K562 (cell line): Measurements from ENCODE around the gene UBE2G2. TPM values are rescaled to one million over a fixed set of nuclear protein-coding genes. Genes with fewer than 3 reads are reported as not detected.

Source experiments
- ATAC-seq: fragments of 200-7000 bp; cut with Tn5 transposase; 3 replicates; pipeline ENCODE4 v1.9.1; 2020; ENCODE audit warnings: moderate library complexity
- BruUV-seq: library from RNA; stranded (reverse); fragments of 400-500 nt; replicated peaks from 2 replicates; lab custom pipeline; 2021; lab: Mats Ljungman, UMichigan
- CTCF ChIA-PET: fragments of 300-600 bp; formaldehyde crosslinking; extraction: SDS; loops from one replicate; lab custom pipeline; 2021; ENCODE audit warnings: low intra/inter-chr PET ratio; lab: Yijun Ruan, JAX
- POLR2A ChIA-PET: fragments of 300-600, 350-650 bp; sonication (Branson Sonifier 250); formaldehyde crosslinking; extraction: SDS; loops from one replicate; lab custom pipeline; 2021; ENCODE audit warnings: antibody characterized with exemption, inconsistent platforms; lab: Yijun Ruan, JAX
- DNase-seq, 4 experiments: peaks; one replicate each; pipeline versions ENCODE4 v3.0.0 to v3.0.0-alpha.2; 2011 to 2018; ENCODE audit warnings: low spot score in 3 of 4, mixed read lengths in 3 of 4; ENCODE audit errors: extremely low read depth in 1 of 4
- FAIRE-seq: peaks from 2 replicates; lab custom pipeline; 2011; peaks lifted over from hg19 to GRCh38; lab: Jason Lieb, UNC
- H2AFZ ChIP-seq: 2 replicates; pipeline ENCODE4 v1.6.0; 2011; ENCODE audit warnings: low read depth, low read length, control low read depth, inconsistent platforms
- H3K27ac ChIP-seq: fragments of 200-600 bp; 3 replicates; pipeline ENCODE4 v1.8.0; 2011; ENCODE audit warnings: low read depth, mild to moderate bottlenecking, control low read depth, inconsistent platforms, low read length, moderate library complexity, mixed read lengths; ENCODE audit errors: extremely low read depth
- H3K27me3 ChIP-seq, 2 experiments: fragments of 300-600 bp in 1 of 2; 2 replicates in 1 of 2; 3 replicates in 1 of 2; pipeline versions ENCODE4 v1.6.0 to v1.8.0; 2011; ENCODE audit warnings: inconsistent platforms in 2 of 2, low read length in 2 of 2, mild to moderate bottlenecking in 1 of 2, mixed read lengths in 1 of 2, moderate library complexity in 1 of 2; ENCODE audit not compliant: control insufficient read depth in 2 of 2, insufficient read depth in 2 of 2
- H3K36me3 ChIP-seq: fragments of 300-600 bp; 3 replicates; pipeline ENCODE4 v1.8.0; 2011; ENCODE audit warnings: mild to moderate bottlenecking, low read length, inconsistent platforms; ENCODE audit not compliant: control insufficient read depth, insufficient read depth
- H3K4me1 ChIP-seq, 2 experiments: fragments of 200-600 bp in 1 of 2; replicated peaks in 1 of 2; 2 replicates in 1 of 2; 3 replicates in 1 of 2; pipeline versions ENCODE4 v1.5.1 to v1.8.0; 2011; ENCODE audit warnings: inconsistent platforms in 2 of 2, low read length in 2 of 2, mild to moderate bottlenecking in 1 of 2, mixed read lengths in 1 of 2, moderate library complexity in 1 of 2; ENCODE audit not compliant: control insufficient read depth in 2 of 2, insufficient read depth in 2 of 2
- H3K4me2 ChIP-seq: 2 replicates; pipeline ENCODE4 v1.6.1; 2011; ENCODE audit warnings: low read length, control low read depth, inconsistent platforms, mixed read lengths; ENCODE audit not compliant: insufficient read depth
- H3K4me3 ChIP-seq: fragments of 200-600 bp; sonication (generic), shearing (Covaris generic); 2 replicates; pipeline ENCODE4 v1.5.1; 2016; ENCODE audit warnings: control low read depth, inconsistent platforms
- H3K79me2 ChIP-seq: fragments of 200-600 bp; 3 replicates; pipeline ENCODE4 v1.8.0; 2011; ENCODE audit warnings: low read length, inconsistent platforms; ENCODE audit not compliant: control insufficient read depth, insufficient read depth
- H3K9ac ChIP-seq, 2 experiments: 2 replicates each; pipeline versions ENCODE4 v1.6.0 to v1.6.1; 2011; ENCODE audit warnings: low read depth in 2 of 2, low read length in 2 of 2, control low read depth in 1 of 2, inconsistent platforms in 1 of 2, mild to moderate bottlenecking in 1 of 2, mixed read lengths in 1 of 2; ENCODE audit not compliant: insufficient read depth in 1 of 2
- H3K9me1 ChIP-seq: one replicate; pipeline ENCODE4 v1.6.0; 2011; ENCODE audit warnings: inconsistent platforms, mild to moderate bottlenecking, low read length, moderate library complexity; ENCODE audit not compliant: control insufficient read depth, insufficient read depth
- H3K9me3 ChIP-seq: replicated peaks from 2 replicates; pipeline ENCODE4 v1.5.1; 2011; ENCODE audit warnings: low read depth, low read length, inconsistent platforms; ENCODE audit not compliant: control insufficient read depth, insufficient read depth
- H4K20me1 ChIP-seq: replicated peaks from 2 replicates; pipeline ENCODE4 v1.6.1; 2011; ENCODE audit warnings: low read length, inconsistent platforms, mixed read lengths; ENCODE audit not compliant: control insufficient read depth, insufficient read depth
- CBX5 ChIP-seq: IDR thresholded peaks from 2 replicates; pipeline ENCODE4 v1.6.1; 2014; ENCODE audit warnings: low read depth, borderline replicate concordance
- CTCFL ChIP-seq: IDR thresholded peaks from 2 replicates; pipeline ENCODE4 v1.6.1; 2011; ENCODE audit warnings: borderline replicate concordance, low read depth, mild to moderate bottlenecking, moderate library complexity, low read length; ENCODE audit not compliant: insufficient read depth, poor library complexity, severe bottlenecking
- HMGN3 ChIP-seq: IDR thresholded peaks from 2 replicates; pipeline ENCODE4 v1.6.1; 2011; ENCODE audit warnings: borderline replicate concordance, low read depth, mild to moderate bottlenecking, mixed read lengths, low read length; ENCODE audit not compliant: insufficient read length; ENCODE audit errors: extremely low read depth
- KLF13 ChIP-seq: fragments of 450-650 bp; IDR thresholded peaks from 2 replicates; pipeline ENCODE4 v1.6.1; 2016; ENCODE audit warnings: missing genetic modification characterization, low read depth, mild to moderate bottlenecking, missing compliant biosample characterization, moderate library complexity, borderline replicate concordance
- KLF6 ChIP-seq: fragments of 250-450 bp; sonication (Bioruptor Pico); IDR thresholded peaks from 2 replicates; pipeline ENCODE4 v1.4.0; 2020; ENCODE audit warnings: mild to moderate bottlenecking, moderate library complexity, borderline replicate concordance
- MAFG ChIP-seq: fragments of 450-650 bp; conservative IDR thresholded peaks from 2 replicates; pipeline ENCODE4 v1.6.1; 2016; ENCODE audit warnings: missing genetic modification characterization, missing compliant biosample characterization
- NFIC ChIP-seq: fragments of 450-650 bp; IDR thresholded peaks from 2 replicates; pipeline ENCODE4 v1.6.1; 2017; ENCODE audit warnings: mild to moderate bottlenecking, inconsistent platforms
- PBX2 ChIP-seq, 2 experiments: IDR thresholded peaks in 1 of 2; conservative IDR thresholded peaks in 1 of 2; 2 replicates each; pipeline ENCODE4 v1.6.1; 2016; ENCODE audit warnings: low read depth in 2 of 2, mild to moderate bottlenecking in 1 of 2, missing compliant biosample characterization in 1 of 2, missing genetic modification characterization in 1 of 2, moderate library complexity in 1 of 2
- PKNOX1 ChIP-seq: fragments of 450-650 bp; IDR thresholded peaks from 2 replicates; pipeline ENCODE4 v1.6.1; 2016
- ZNF174 ChIP-seq: fragments of 250-450 bp; sonication (Bioruptor Pico); IDR thresholded peaks from 2 replicates; pipeline ENCODE4 v1.4.0; 2020; ENCODE audit warnings: mild to moderate bottlenecking
- ZNF512 ChIP-seq: IDR thresholded peaks from 2 replicates; pipeline ENCODE4 v1.6.1; 2016; ENCODE audit warnings: missing genetic modification characterization, missing compliant biosample characterization
- WGBS: fragments of 100-300 bp; shearing (Covaris generic); methylation state at CpG from one replicate; pipeline ENCODE4 v1.1.6; 2016; ENCODE audit warnings: low coverage, mixed read lengths; ENCODE audit not compliant: insufficient coverage; ENCODE audit errors: missing lambda C conversion rate; 5-methylcytosine and 5-hydroxymethylcytosine counted together
- in situ Hi-C: fragments of 300-500 bp; cut with MboI; formaldehyde crosslinking; loops from 4 replicates; pipeline ENCODE4 v1.15.0; 2018; ENCODE audit warnings: inconsistent platforms, mixed read lengths
- intact Hi-C: fragments of 100-400 bp; cut with micrococcal nuclease; formaldehyde crosslinking; loops from 2 replicates; pipeline ENCODE4 v1.14.2; 2022
- polyA plus RNA-seq, 8 experiments: library from polyadenylated mRNA; depleted of rRNA in 4 of 8; stranded (reverse) in 5 of 8; unstranded in 3 of 8; fragments of >200 nt; fragmentation: Nextera tagmentation in 2 of 8; fragmentation: Illumina TruSeq in 1 of 8; extraction: Ambion mirVana in 2 of 8; extraction: Trizol in 1 of 8; gene quantifications; 2 replicates each; pipeline versions ENCODE4 v1.2.1 to v1.2.3, GENCODE V29; 2011 to 2014; ENCODE audit warnings: inconsistent platforms in 1 of 8, missing spikeins in 1 of 8
- total RNA-seq, 7 experiments: library from RNA; depleted of rRNA in 6 of 7; stranded (reverse); fragments of >200 nt in 6 of 7; fragmentation: Illumina TruSeq in 2 of 7; extraction: Trizol in 2 of 7; gene quantifications; 2 replicates each; pipeline versions ENCODE4 v1.2.1 to v1.2.3, GENCODE V29; 2011 to 2021; ENCODE audit warnings: low replicate concordance in 1 of 7

UBE2G2 gene
- total and polyA plus RNA-seq, 9 of the 15 experiments (the other 6 are each of a cell fraction or from before 2014, with no cell fraction given) = 47.5 to 225 (median 140) TPM

GRCh38 chr21:44728716-44729115 is 72.9 kb downstream of the UBE2G2 start:
- CTCF ChIA-PET = no interaction called here
- POLR2A ChIA-PET = interaction anchor here (0.5 kb wide), 1 partner anchor 279 kb away, joined by 6 read pairs; no protein-coding TSS in a partner anchor
- 10% methylated on average over 14 of the region's 14 CpGs for WGBS
- no peak for TF ChIP-seq ZNF174 (CRISPR knock-in tag)
- no peak for TF ChIP-seq MAFG (tag)
- TF ChIP-seq PKNOX1 = no peak
- no peak for TF ChIP-seq HMGN3
- no peak for TF ChIP-seq PBX2 (CRISPR knock-in tag; IDR thresholded peaks at IDR 0.05; ENCODE audit: low read depth)
- TF ChIP-seq PBX2 (tag; conservative IDR thresholded peaks at IDR 0.05; ENCODE audit: low read depth) = no peak
- TF ChIP-seq NFIC = no peak
- no peak for TF ChIP-seq KLF13 (tag)
- no peak for TF ChIP-seq CBX5
- no peak for TF ChIP-seq KLF6
- no peak for TF ChIP-seq CTCFL
- no peak for TF ChIP-seq ZNF512 (tag)

More at GRCh38 chr21:44728716-44729115, 72.9 kb downstream of the UBE2G2 start:
- intact Hi-C loops (no loop called here), in situ Hi-C loops (no loop called here)
- no peak overlapping the region for H3K4me2 ChIP-seq
- no peaks in the 10 kb centered on the region for H3K9me1 ChIP-seq
- FAIRE-seq = no peak
- H2AFZ ChIP-seq = no peak overlapping the region
- H3K9me3 ChIP-seq = no peaks in the 10 kb centered on the region
- H3K4me3 ChIP-seq = no peak overlapping the region
- H4K20me1 ChIP-seq = peaks cover 8% of the 10 kb centered on the region; the same call in 1 of the 2 replicates
- peaks cover 72 to 91% of the 10 kb centered on the region in 2 experiments for H3K27me3 ChIP-seq
- H3K36me3 ChIP-seq = no peaks in the 10 kb centered on the region
- H3K79me2 ChIP-seq = no peaks in the 10 kb centered on the region
- no peak for ATAC-seq
- H3K9ac ChIP-seq = no peak overlapping the region
- H3K27ac ChIP-seq = no peak overlapping the region
- peaks cover 10 to 15% of the 10 kb centered on the region in 2 experiments; a peak in 4 of 5 replicates for H3K4me1 ChIP-seq
- no peak for DNase-seq
- BruUV-seq = no TSS peak
